A673 (cell line): Measurements from ENCODE around the gene FBXL7.

Source experiments
- CTCF ChIP-seq: fragments of 300-800, 200-600 bp; sonication (generic); conservative IDR thresholded peaks from 2 replicates; pipeline ENCODE4 v1.5.1; 2017; ENCODE audit warnings: low read depth, mild to moderate bottlenecking, antibody characterized with exemption, low read length, moderate library complexity, mixed read lengths
- EZH2 ChIP-seq: fragments of 200-600 bp; sonication (generic); IDR thresholded peaks from 2 replicates; pipeline ENCODE4 v1.6.1; 2017; ENCODE audit warnings: borderline replicate concordance, low read depth, mild to moderate bottlenecking, mixed read lengths, antibody characterized with exemption, low read length; ENCODE audit not compliant: poor library complexity, severe bottlenecking

GRCh38 chr5:15577132-15577531 lies 77.2 kb downstream of the FBXL7 start:
- TF ChIP-seq CTCF (no peak), EZH2 (no peak)
